ENCODE measurements around the gene SKP1. TPM values are rescaled to one million over a fixed set of nuclear protein-coding genes. Genes with fewer than 3 reads are reported as not detected.

SKP1 gene
- 152 and 171 TPM in 2 replicates for total RNA-seq

DNA sequence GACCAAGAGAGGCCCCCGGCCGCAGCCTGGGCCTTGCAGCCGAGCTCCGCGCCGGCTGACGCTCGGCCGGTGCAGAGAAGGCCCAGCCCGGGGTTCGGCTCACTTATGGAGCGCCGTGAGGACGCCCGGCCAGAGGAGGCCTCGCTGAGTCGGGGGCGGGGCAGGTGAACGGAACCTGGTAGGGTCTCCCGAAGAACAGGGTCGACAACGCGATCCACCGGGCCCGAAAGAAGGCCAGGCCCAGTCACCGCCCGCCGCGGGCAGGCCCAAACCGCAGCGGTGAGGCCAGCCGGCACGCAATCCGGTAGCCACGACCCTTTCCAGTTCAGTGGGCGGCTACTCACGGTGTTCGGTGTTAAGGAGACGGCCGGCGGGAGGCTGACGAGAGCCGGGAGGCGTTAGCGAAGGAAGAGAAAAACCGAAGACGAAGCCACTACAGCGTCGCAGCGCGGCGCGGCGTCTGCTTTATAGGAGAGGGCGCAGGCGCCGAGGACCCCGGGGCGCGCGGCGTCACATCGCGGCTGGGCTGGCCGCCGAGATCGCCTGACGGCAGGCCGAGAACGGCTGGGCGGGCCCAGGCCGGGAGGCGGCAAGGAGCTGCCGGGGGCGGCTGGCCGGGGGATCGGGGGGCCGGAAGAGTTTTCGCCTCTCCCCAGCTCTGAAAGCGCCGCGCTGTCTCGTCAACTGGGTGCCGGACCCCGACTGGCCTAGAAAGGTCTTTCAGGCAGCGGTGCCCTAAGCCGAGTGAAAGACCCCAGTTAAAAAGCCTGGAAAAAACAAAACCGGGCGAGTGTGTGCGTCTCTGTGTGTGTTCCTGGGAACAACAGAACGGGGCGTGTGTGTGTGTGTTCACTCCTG is at the start of gene SKP1:
Gene SKP1 (minus strand): TSS at position 440 of the 858 bp plus-strand sequence. CDS start 2,928 bp downstream, outside the sequence.

DNA sequence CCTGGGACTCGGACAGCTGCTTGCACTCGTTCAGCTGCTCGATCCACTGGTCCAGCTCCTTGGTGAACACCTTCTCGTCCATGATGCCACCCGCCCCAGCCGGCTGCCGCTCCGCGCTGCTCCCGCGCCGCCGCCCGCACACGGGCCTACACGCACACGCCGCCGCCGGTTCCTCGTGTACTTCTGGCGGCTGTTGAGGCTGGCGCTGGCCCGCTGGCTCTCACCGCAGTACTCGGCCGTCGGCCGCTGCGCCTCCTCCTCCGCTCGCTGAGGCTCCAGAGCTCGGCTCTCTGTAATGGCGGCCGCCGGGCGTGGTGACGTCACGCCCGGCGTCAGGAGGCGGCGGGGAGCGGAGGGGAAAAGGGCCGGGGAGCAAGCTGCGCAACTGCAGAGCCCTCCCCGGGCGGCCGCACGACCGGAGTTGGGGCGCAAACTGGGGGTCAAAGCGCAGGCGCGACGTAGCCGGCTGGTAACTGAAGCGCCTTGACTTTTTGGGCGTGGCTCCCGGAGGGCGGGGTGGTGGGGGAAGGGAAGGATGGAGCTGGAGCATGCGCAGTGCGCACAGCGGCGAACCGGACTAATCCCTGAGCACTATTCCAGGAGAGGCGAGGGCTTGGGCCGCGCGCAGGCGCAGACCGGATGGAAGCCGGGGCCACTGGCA is 49.2 kb upstream of the SKP1 start, which contains the start of gene PPP2CA:
Gene PPP2CA (minus strand): TSS at position 294 of the 661 bp plus-strand sequence. CDS start 212 bp downstream, at position 82.

DNA sequence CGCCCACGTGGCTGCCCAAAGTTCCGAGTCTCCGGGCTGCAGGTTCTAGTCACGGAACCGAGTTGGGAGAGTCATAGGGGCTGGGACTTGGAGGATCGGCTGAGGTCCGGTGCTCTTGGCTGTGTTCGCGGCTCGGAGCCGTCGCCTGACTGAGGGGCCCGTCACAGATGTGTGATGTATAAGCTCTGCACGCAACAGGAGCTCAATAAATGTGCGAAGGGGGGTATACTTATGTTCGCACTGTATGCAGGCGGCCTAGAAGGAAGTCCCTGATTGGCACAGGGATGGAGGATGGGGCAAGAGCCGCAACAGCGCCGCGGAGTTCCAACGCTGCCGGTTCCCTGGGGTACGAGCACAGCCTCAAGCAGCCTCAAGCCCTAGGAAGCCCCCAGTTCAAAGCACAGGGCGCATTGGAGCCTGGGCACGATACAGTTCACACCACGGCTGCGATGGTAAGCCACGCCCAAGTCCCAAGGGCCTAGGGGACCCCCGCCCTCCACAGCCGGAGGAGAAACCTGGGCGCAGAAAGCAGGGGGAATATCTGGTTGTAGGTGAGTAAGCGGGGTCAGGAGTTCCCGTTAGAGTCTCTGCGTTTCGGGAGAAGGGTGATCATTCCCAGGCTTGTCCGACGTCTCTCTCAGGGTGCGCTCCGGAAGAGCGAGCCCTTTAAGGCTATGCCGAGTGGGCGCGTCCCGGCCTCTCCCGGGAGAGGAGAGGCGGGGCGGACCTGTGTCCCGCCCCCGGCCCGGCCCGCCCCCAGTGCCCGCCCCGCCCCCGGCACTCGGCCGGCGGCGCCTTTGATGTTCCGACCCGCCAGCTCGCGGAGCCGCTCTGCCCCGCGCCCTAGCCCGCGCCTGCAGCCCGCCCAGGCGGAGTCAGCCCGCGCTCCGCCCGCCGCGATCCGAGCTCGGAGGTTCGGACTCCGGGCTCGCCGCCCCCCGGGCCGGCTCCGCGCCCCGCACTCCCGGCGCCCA is 62.6 kb downstream of the SKP1 start, which contains the start of gene TCF7:
Gene TCF7 (plus strand): TSS at position 780 of the 974 bp plus-strand sequence. CDS start 226 bp downstream, outside the sequence.

Other genes with a start within 250 kb of the SKP1 start
- gene C5orf15, start 208.3 kb downstream of the SKP1 start, total RNA-seq, result 65.3 and 132 TPM in 2 replicates
- 175 and 261 TPM in 2 replicates for gene VDAC1, start 172.0 kb downstream of the SKP1 start, total RNA-seq
- gene TCF7, start 62.3 kb downstream of the SKP1 start, total RNA-seq, result 2.6 and 2.8 TPM in 2 replicates
- 69.7 and 131 TPM in 2 replicates for gene PPP2CA, start 49.1 kb upstream of the SKP1 start, total RNA-seq
- gene CDKL3, start 190.2 kb upstream of the SKP1 start, total RNA-seq, result 1.9 TPM in 1 of 2 replicates, not detected in the other
- 10.1 and 18.6 TPM in 2 replicates for gene UBE2B, start 194.6 kb upstream of the SKP1 start, total RNA-seq
- 22.8 and 37.0 TPM in 2 replicates for gene CDKN2AIPNL, start 234.9 kb upstream of the SKP1 start, total RNA-seq